Measurements from ENCODE around the gene DNM1.
"Not testable (repeated sequence)": the region's sequence is repeated elsewhere in the genome, so short reads cannot be mapped to it uniquely, and the experiment has no call there.

DNM1 gene

GRCh38 chr9:128215491-128216409 lies 12.6 kb downstream of the DNM1 start:
- ATAC-seq (replicated peaks), result no peak
- no peaks in the 10 kb centered on the region for H3K9me3 Mint-ChIP-seq

DNA sequence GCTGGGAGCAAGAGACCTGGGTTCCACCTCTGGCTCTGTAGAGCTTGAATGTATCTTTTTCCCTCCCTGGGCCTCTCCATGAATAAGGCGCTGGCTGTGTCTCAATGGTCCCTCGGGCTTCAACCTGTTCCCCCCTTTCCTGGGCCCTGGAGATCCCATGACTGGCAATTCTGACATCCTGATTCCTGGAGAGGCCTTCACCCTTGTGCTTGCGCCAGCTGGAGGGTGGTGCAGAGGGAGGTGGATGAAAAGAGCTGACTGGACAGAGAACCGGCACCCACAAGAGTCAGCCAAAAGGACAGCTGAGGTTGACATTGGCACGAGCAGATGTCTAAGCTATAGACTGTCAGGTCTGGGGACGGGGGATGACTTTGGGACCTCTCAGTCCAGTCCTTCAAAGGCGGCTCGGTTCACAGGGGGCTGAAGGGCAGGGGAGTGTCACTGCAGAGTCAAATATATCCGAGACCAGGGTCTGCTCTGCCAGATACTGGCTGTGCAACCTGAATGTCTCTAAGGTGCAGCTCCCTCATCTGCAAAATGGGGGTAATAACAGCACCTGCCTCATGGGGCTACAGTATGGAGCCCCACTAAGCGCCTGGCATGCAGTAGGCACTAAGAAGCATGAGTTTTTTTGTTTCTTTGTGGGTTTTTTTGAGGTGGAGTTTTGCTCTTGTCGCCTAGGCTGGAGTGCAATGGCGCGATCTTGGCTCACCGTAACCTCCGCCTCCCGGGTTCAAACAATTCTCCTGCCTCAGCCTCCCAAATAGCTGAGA lies 13.8 kb downstream of the DNM1 start:
- H3K4me1 Mint-ChIP-seq (ENCODE audit: low read depth in 2 of 2), result peaks cover 11% of the 10 kb centered on the region in 2 donors

More at GRCh38 chr9:128215491-128216409, 12.6 kb downstream of the DNM1 start:
- peaks cover 11% of the 10 kb centered on the region in 2 donors for H3K4me1 Mint-ChIP-seq (ENCODE audit: low read depth in 2 of 2)
- H3K4me3 Mint-ChIP-seq, result no peak overlapping the region
- peaks cover 17 to 32% of the 10 kb centered on the region in 2 donors for H3K27me3 Mint-ChIP-seq
- DNase-seq, result no peak
- H3K27ac Mint-ChIP-seq, result no peak overlapping the region
- no peaks in the 10 kb centered on the region for H3K36me3 Mint-ChIP-seq (ENCODE audit: insufficient read depth)

GRCh38 chr9:128218172-128218517 lies 15.0 kb downstream of the DNM1 start:
- H3K27ac Mint-ChIP-seq, result peak overlapping the region; percentile 25 to 57
- no peak for DNase-seq
- H3K4me3 Mint-ChIP-seq, result peak overlapping the region; percentile 81 to 89
- no peaks in the 10 kb centered on the region for H3K36me3 Mint-ChIP-seq (ENCODE audit: insufficient read depth)
- H3K4me1 Mint-ChIP-seq (ENCODE audit: low read depth in 2 of 2), result peaks cover 11% of the 10 kb centered on the region in 2 donors
- H3K27me3 Mint-ChIP-seq, result peaks cover 0 to 13% of the 10 kb centered on the region in 2 donors
- ATAC-seq (replicated peaks), result no peak
- H3K9me3 Mint-ChIP-seq, result no peaks in the 10 kb centered on the region

More for the DNA sequence above, 13.8 kb downstream of the DNM1 start:
- no peaks in the 10 kb centered on the region for H3K36me3 Mint-ChIP-seq (ENCODE audit: insufficient read depth)
- no peaks in the 10 kb centered on the region for H3K9me3 Mint-ChIP-seq
- H3K27me3 Mint-ChIP-seq, result peaks cover 5 to 20% of the 10 kb centered on the region in 2 donors
- DNase-seq (no peak), ATAC-seq (replicated peaks) (no peak)
- H3K4me3 Mint-ChIP-seq, result no peak overlapping the region
- peak overlapping the region in 1 of 2 donors; percentile 35 for H3K27ac Mint-ChIP-seq

- H3K27ac Mint-ChIP-seq, result peak overlapping the region; percentile 25 to 57
- peaks cover 0 to 7% of the 10 kb centered on the region in 2 donors for H3K27me3 Mint-ChIP-seq
- H3K4me3 Mint-ChIP-seq, result peak overlapping the region; percentile 81 to 89
- peaks cover 11% of the 10 kb centered on the region in 2 donors for H3K4me1 Mint-ChIP-seq (ENCODE audit: low read depth in 2 of 2)
- H3K36me3 Mint-ChIP-seq (ENCODE audit: insufficient read depth), result no peaks in the 10 kb centered on the region
- peak; percentile 96 for ATAC-seq (replicated peaks)
- DNase-seq, result peak; percentile 83 to 89 (median 89)
- no peaks in the 10 kb centered on the region for H3K9me3 Mint-ChIP-seq
These were observed 15.6 kb downstream of the DNM1 start for GRCh38 chr9:128218518-128219389.

- H3K27ac Mint-ChIP-seq, result no peak overlapping the region
- peaks cover 11% of the 10 kb centered on the region in 2 donors for H3K4me1 Mint-ChIP-seq (ENCODE audit: low read depth in 2 of 2)
- no peaks in the 10 kb centered on the region for H3K9me3 Mint-ChIP-seq
- peaks cover 0 to 5% of the 10 kb centered on the region in 2 donors for H3K27me3 Mint-ChIP-seq
- no peaks in the 10 kb centered on the region for H3K36me3 Mint-ChIP-seq (ENCODE audit: insufficient read depth)
- DNase-seq (no peak), ATAC-seq (replicated peaks) (no peak)
- no peak overlapping the region for H3K4me3 Mint-ChIP-seq
These were observed 16.7 kb downstream of the DNM1 start for GRCh38 chr9:128219831-128220230.

GRCh38 chr9:128222026-128222425 lies 18.8 kb downstream of the DNM1 start:
- Mint-ChIP-seq H3K4me1 (ENCODE audit: low read depth in 2 of 2) (peaks cover 11% of the 10 kb centered on the region in 2 donors), H3K27me3 (peaks cover 0 to 21% of the 10 kb centered on the region in 2 donors), H3K36me3 (ENCODE audit: insufficient read depth) (no peaks in the 10 kb centered on the region), H3K9me3 (no peaks in the 10 kb centered on the region), H3K4me3 (no peak overlapping the region), H3K27ac (no peak overlapping the region)
- ATAC-seq (replicated peaks) (no peak), DNase-seq (no peak)

DNA sequence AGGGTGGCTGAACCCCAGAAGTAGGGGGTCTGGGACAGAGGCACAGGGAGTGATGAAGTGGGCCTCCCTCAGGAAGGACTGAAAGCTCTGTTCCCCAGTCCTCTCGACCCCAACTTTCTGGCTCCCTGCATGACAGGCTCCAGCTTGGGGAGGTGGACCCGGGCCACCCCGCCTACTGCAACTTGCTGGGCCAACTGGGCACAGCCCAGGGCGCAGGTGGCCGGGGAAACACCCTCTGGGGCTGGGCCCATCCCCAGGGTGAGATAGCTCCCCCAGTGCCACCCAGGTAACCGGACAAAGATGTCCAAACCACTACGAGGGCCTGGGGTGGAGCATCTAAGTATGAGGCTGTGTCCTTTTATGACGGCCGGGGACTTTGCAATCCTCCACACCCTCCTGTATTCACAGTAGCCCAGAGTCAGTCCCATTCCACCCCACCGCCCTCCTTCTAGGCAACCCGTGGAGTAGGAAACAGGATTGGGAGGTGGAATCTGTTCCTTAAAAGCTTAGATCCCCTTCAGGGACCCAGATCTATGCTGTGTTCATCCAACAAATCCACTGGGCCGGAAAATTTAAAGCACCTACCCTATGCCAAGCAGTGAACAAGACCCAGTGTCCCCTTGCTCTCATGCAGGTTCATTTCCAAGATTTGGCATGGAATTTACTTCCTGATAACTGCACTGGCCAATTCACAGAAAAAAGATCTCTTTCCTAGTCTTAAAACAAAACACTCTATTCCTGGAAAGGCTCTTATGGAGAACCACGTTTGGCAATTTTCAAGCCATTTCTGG lies 19.9 kb downstream of the DNM1 start:
- Mint-ChIP-seq H3K4me1 (ENCODE audit: low read depth in 2 of 2) (peaks cover 10% of the 10 kb centered on the region in 2 donors), H3K9me3 (no peaks in the 10 kb centered on the region), H3K36me3 (ENCODE audit: insufficient read depth) (no peaks in the 10 kb centered on the region), H3K4me3 (no peak overlapping the region), H3K27me3 (peaks cover 0 to 21% of the 10 kb centered on the region in 2 donors), H3K27ac (no peak overlapping the region)
- ATAC-seq (replicated peaks), result no peak
- no peak for DNase-seq

- Mint-ChIP-seq H3K27me3 (peaks cover 0 to 21% of the 10 kb centered on the region in 2 donors), H3K4me3 (no peak overlapping the region), H3K27ac (no peak overlapping the region), H3K36me3 (ENCODE audit: insufficient read depth) (no peaks in the 10 kb centered on the region), H3K9me3 (no peaks in the 10 kb centered on the region), H3K4me1 (ENCODE audit: low read depth in 2 of 2) (no peaks in the 10 kb centered on the region)
- DNase-seq (no peak), ATAC-seq (replicated peaks) (no peak)
These were observed 21.7 kb downstream of the DNM1 start for GRCh38 chr9:128224877-128225276.

- no peak for ATAC-seq (replicated peaks)
- Mint-ChIP-seq H3K4me3 (no peak overlapping the region), H3K27ac (no peak overlapping the region), H3K27me3 (peaks cover 0 to 21% of the 10 kb centered on the region in 2 donors), H3K4me1 (ENCODE audit: low read depth in 2 of 2) (no peaks in the 10 kb centered on the region), H3K9me3 (no peaks in the 10 kb centered on the region), H3K36me3 (ENCODE audit: insufficient read depth) (no peaks in the 10 kb centered on the region)
- no peak for DNase-seq
These were observed 22.7 kb downstream of the DNM1 start for GRCh38 chr9:128225770-128226411.

DNA sequence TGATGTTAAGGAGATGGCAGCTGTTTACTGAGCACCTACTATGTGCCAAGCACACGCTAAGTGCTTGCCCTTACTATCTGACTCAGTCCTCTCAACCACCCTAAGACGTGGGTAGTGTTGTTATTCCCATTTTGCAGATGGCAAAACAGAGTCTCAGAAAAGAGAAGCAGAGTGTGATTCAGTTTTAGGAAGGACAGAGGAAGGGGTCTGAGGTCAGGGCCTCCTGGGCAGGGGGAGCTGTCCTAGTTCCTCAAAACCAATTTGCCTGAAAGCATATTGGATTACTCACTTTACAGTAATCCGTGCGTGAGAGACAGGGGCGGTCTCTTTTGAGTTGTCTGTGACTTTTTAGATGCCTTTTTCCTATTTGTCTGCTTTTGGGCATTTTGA lies 23.2 kb downstream of the DNM1 start:
- H3K4me1 Mint-ChIP-seq (ENCODE audit: low read depth in 2 of 2), result no peaks in the 10 kb centered on the region
- H3K27ac Mint-ChIP-seq, result no peak overlapping the region
- DNase-seq (no peak), ATAC-seq (replicated peaks) (no peak)
- no peaks in the 10 kb centered on the region for H3K9me3 Mint-ChIP-seq
- H3K4me3 Mint-ChIP-seq, result no peak overlapping the region
- peaks cover 0 to 21% of the 10 kb centered on the region in 2 donors for H3K27me3 Mint-ChIP-seq
- no peaks in the 10 kb centered on the region for H3K36me3 Mint-ChIP-seq (ENCODE audit: insufficient read depth)

DNA sequence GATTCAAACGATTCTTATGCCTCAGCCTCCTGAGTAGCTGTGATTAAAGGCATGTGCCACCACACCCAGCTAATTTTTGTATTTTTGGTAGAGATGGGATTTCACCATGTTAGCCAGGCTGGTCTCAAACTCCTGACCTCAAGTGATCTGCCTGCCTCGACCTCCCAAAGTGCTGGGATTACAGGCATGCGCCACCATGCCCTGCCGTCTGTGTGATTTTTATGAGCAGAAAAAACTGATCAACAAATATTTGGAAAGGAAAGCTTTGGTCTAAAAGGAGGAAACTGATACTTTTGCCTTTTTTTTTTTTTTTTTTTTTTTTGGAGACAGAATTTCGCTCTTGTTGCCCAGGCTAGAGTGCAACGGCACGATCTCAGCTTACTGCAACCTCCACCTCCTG lies 27.7 kb downstream of the DNM1 start:
- not testable (repeated sequence) for H3K4me1 Mint-ChIP-seq (ENCODE audit: low read depth in 2 of 2)
- H3K27me3 Mint-ChIP-seq, result peaks cover 12 to 14% of the 10 kb centered on the region in 2 donors

More for the DNA sequence above, 27.7 kb downstream of the DNM1 start:
- H3K4me3 Mint-ChIP-seq; H3K36me3 Mint-ChIP-seq (ENCODE audit: insufficient read depth); H3K9me3 Mint-ChIP-seq; H3K27ac Mint-ChIP-seq; ATAC-seq (replicated peaks); DNase-seq: not testable (repeated sequence)

All from effector memory CD8-positive, alpha-beta T cell (primary cell).